GM12892 (cell line): ENCODE results near the gene KCNK4.

Source experiments
- POLR2A ChIP-seq: IDR thresholded peaks from 2 replicates; pipeline ENCODE4 v1.6.1; 2011; ENCODE audit warnings: low read depth, low read length, control low read depth
- POLR2AphosphoS5 ChIP-seq: IDR thresholded peaks from 2 replicates; pipeline ENCODE4 v1.6.1; 2011; ENCODE audit warnings: low read depth, low read length, control low read depth

DNA sequence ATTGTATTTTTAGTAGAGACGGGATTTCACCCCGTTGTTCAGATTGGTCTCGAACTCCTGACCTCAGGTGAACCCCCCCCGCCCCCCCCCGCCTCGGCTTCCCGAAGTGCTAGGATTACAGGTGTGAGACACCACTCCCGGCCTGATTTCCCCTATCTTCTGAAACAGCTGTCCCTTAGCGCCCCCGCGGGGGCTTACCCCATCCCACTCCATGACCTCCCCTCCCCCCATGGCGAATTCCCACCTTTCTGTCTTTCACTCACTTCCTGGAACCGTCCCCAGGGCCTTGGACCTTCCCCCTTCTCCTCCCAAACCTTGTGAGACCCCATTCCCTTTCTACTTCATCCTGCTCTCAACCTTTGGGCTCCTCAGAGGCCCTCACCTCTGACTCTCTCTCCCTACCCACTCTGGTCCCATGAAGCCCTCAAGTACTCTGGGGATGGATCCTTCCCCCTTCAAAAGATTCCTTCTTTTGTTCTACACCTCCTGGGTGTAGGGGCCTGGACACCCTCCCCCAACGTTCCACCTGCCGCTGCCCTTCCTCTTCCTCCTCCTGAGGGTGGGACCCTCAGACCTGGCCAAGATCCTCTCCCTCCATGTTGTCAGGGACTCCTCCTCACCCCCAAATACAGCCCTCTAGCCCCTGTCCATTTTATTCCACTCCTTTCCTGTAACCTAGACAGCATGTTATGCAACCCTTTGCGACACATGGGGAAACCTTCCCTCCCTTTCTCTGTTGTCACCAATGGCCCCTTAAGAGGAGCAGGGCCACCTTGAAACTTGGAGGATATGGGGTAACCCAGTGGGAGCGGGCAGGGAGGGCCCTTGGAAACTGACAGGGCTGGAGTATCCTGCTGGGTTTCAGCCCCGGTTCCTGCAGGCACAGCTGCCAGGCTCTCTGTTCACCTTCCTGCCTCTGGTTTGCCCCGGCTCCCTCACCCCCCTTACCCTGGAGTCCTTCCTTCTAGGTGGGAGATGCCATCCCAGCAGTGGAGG, 28.0 kb downstream of the KCNK4 start:
- TF ChIP-seq POLR2A: no peak
- TF ChIP-seq POLR2AphosphoS5: no peak
